HUES6 (cell line): Measurements from ENCODE around the gene CNTN4.

Experiments
- H3K27ac ChIP-seq: 2 replicates; pipeline ENCODE4 v1.7.0; 2013; ENCODE audit warnings: low read depth, mild to moderate bottlenecking, low read length, inconsistent platforms
- H3K27me3 ChIP-seq: 2 replicates; pipeline ENCODE4 v1.6.1; 2013; ENCODE audit warnings: low read length; ENCODE audit not compliant: control insufficient read depth, insufficient read depth
- H3K36me3 ChIP-seq: 2 replicates; pipeline ENCODE4 v1.6.1; 2013; ENCODE audit warnings: low read length; ENCODE audit not compliant: control insufficient read depth, insufficient read depth
- H3K4me1 ChIP-seq: 2 replicates; pipeline ENCODE4 v1.6.1; 2013; ENCODE audit warnings: low read length; ENCODE audit not compliant: control insufficient read depth, insufficient read depth
- H3K4me3 ChIP-seq: 2 replicates; pipeline ENCODE4 v1.5.1; 2013; ENCODE audit warnings: low read depth, low read length
- H3K9ac ChIP-seq: one replicate; pipeline ENCODE4 v1.6.1; 2013; ENCODE audit warnings: mild to moderate bottlenecking, low read length
- H3K9me3 ChIP-seq: 2 replicates; pipeline ENCODE4 v1.6.1; 2013; ENCODE audit warnings: low read depth, low read length; ENCODE audit not compliant: control insufficient read depth, insufficient read depth

The CNTN4 gene

DNA sequence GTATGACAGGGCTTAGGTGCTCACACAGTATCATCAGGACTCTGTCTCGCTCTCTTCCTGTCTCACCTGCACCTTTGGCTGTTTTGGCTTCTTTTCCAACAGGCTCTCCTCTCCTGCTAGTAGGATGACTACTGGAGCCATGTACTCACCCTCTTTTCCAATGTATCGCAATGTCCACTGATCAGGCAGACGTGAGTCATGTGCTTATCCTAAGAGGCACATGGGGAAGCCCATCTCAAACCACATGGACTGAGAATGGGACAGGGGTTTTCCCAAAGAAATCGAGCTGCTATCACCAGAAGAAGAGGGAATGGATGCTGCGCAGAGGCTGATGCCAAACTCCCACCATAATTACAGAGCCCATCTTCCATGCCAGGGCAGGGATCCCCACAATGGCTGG is 830.9 kb downstream of the CNTN4 start:
- Histone ChIP-seq H3K27me3 (no peaks in the 10 kb centered on the region), H3K36me3 (no peaks in the 10 kb centered on the region), H3K4me3 (no peak overlapping the region), H3K4me1 (no peaks in the 10 kb centered on the region), H3K9me3 (no peaks in the 10 kb centered on the region), H3K9ac (no peak overlapping the region), H3K27ac (no peak overlapping the region)

DNA sequence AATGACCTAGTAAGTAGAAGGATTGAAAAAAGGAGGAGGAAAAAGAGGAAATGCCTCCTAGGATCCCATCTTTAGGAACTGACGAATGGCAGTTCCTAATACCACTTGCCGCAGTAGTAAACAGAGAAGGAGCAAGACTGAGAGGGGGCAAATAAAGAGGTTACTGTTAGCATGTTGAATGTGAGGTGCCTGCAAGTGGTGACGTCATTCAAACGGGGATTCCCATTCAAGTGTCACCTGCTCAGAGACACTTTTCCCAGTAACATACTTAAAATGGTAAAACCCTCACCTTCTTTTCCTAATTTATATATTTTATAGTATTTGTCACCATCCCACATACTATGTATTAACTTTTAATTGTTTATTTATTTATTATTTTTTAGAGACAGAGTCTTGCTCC is 832.6 kb downstream of the CNTN4 start:
- Histone ChIP-seq H3K9me3 (no peaks in the 10 kb centered on the region), H3K27ac (no peak overlapping the region), H3K4me3 (no peak overlapping the region), H3K36me3 (no peaks in the 10 kb centered on the region), H3K9ac (no peak overlapping the region), H3K4me1 (no peaks in the 10 kb centered on the region), H3K27me3 (no peaks in the 10 kb centered on the region)

DNA sequence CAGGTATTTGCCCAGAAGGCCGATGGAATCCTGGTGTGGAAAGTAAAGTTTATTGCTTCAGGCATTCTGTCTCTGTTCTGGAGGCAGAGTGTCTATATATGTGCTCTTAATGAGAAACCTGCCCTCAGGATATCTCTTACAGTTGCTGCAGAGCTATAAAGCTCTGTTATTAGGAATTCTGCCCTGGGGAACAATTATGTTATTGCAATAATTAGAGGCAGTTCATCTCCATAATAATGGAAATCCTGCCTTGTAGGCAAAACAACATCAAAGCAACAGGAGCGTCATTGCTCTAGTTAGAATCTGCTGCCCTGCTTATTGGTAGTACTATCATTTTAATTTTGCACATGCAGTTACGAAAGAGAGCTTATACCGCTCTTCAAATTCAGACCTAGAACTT is 835.9 kb downstream of the CNTN4 start:
- Histone ChIP-seq H3K9me3 (no peaks in the 10 kb centered on the region), H3K27me3 (no peaks in the 10 kb centered on the region), H3K27ac (no peak overlapping the region), H3K4me1 (no peaks in the 10 kb centered on the region), H3K36me3 (no peaks in the 10 kb centered on the region), H3K9ac (no peak overlapping the region), H3K4me3 (no peak overlapping the region)

DNA sequence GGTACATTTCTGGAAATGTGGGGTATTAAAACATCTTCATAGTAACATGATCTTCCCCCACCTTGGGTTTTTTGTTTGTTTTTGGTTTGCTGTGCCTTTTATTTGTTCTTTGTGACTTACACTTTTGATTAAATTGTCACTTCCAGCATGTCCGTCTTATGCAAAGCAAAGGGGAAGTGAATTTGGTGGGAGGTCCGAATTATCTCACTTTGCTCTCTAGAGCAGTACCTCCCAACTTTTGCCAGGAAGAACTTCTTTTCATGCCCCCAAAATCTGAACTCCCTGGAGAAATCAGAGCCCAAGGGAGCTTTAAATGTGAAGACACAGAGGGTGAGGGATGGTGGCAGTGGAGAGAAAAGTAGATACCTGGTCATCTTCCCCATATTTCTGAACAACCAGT is 838.4 kb downstream of the CNTN4 start:
- Histone ChIP-seq H3K27me3 (peaks cover 2% of the 10 kb centered on the region; the same call in 1 of the 2 replicates), H3K9ac (no peak overlapping the region), H3K9me3 (no peaks in the 10 kb centered on the region), H3K4me3 (no peak overlapping the region), H3K36me3 (no peaks in the 10 kb centered on the region), H3K4me1 (no peaks in the 10 kb centered on the region), H3K27ac (no peak overlapping the region)

DNA sequence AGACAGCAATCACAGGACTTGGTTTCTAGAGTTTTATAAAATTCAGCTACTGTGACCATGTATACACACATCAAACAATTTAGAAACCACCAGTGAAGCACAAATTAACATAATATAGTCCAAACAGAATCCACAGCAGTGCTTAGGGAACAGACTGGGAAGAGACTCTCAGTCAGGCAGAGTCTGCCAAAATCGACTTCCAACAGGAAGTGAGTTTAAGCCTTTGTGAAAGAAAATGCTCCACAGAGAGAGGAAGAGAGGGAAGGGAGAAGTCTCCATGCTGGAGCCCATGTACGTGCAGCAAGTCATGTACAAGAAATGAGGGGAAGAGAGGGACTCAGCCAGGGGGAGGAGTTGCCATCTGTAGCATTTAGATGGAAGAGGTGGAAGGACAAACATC is 838.9 kb downstream of the CNTN4 start:
- Histone ChIP-seq H3K27me3 (peaks cover 2% of the 10 kb centered on the region; the same call in 1 of the 2 replicates), H3K9me3 (no peaks in the 10 kb centered on the region), H3K4me3 (no peak overlapping the region), H3K27ac (no peak overlapping the region), H3K9ac (no peak overlapping the region), H3K4me1 (no peaks in the 10 kb centered on the region), H3K36me3 (no peaks in the 10 kb centered on the region)

DNA sequence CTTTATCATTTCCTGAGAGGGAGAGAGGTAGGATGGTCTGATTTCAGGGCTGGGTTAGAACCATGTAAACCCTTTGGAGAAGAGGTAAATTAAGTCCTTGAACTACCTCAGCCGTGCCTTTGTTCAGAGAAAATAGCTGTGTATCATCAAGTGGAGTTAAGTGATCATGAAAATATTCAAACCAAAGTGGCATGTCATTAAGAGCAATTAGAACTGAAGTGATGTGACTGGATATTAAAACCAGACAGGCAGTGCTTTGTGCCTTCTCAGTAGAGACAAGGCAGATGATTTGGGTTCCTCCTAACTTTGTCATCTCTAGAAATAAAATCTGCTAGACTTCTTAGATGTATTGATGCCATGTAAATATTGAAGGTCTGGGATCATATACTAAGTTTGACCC is 840.0 kb downstream of the CNTN4 start:
- Histone ChIP-seq H3K27ac (no peak overlapping the region), H3K27me3 (peaks cover 2% of the 10 kb centered on the region; the same call in 1 of the 2 replicates), H3K36me3 (no peaks in the 10 kb centered on the region), H3K4me3 (no peak overlapping the region), H3K4me1 (no peaks in the 10 kb centered on the region), H3K9me3 (no peaks in the 10 kb centered on the region), H3K9ac (no peak overlapping the region)

DNA sequence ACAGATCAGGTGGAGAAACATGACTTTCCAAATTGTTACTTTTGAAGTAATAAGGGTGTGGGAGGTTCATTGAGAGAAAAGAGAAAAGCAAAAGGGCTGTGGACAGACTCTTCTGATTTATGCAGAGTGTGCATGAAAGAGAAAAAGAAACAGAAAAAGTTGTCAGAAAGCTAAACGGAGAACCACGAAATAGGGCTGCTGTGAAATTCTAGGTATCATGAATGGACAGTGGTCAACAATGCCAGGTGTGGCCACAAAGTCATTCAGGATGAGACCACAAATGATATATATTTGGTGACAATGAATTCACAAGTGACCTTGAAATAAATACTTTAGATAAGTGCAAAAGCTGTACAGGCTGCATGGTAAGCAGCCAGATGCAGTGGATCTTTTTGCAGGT is 841.4 kb downstream of the CNTN4 start:
- Histone ChIP-seq H3K4me1 (no peaks in the 10 kb centered on the region), H3K9me3 (no peaks in the 10 kb centered on the region), H3K4me3 (no peak overlapping the region), H3K27me3 (peaks cover 2% of the 10 kb centered on the region; the same call in 1 of the 2 replicates), H3K9ac (no peak overlapping the region), H3K36me3 (no peaks in the 10 kb centered on the region), H3K27ac (no peak overlapping the region)

DNA sequence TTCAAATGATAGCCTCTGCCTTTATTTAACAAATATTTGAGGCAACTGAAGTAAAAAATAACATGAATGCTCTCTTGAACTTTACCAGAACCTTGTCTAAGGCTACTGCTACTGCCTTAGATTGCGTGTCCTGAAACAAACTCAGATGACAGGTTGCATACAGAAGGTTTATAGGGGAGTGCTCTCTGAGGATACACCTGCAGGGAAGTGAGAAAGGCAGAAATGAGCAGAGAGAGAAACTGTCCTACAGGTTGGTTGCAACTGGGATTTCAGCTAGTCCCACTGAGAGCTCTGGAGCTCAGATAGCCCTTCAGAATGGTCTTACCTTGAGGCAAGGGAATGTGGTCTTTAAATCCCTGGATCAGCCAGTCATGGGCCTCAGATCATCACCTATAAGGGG is 846.0 kb downstream of the CNTN4 start:
- H3K4me1 ChIP-seq: no peaks in the 10 kb centered on the region
- no peak overlapping the region for H3K9ac ChIP-seq
- no peaks in the 10 kb centered on the region for H3K36me3 ChIP-seq
- H3K27me3 ChIP-seq: peaks cover 2% of the 10 kb centered on the region; the same call in 1 of the 2 replicates
- no peak overlapping the region for H3K27ac ChIP-seq
- H3K4me3 ChIP-seq: no peak overlapping the region
- H3K9me3 ChIP-seq: no peaks in the 10 kb centered on the region

DNA sequence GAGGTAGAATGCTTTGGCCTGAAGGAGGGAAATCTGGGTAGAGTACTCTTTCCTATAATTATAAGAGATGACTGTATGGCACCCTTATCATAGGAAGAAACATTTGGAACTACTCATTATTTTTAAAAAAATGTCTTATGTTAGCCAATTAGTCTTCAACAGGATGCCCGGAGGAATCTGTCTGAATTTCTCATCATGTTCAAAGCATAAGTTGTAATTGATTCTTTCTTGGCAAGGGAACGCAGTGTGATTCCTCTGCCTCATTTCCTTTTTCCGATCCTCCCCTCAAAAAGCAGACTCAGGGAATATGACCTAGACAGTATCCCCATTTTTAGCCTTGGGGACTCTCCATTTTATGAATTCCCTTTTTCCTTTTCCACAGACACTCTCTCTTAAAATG is 846.5 kb downstream of the CNTN4 start:
- Histone ChIP-seq H3K9ac (no peak overlapping the region), H3K4me3 (no peak overlapping the region), H3K4me1 (no peaks in the 10 kb centered on the region), H3K27ac (no peak overlapping the region), H3K27me3 (peaks cover 2% of the 10 kb centered on the region; the same call in 1 of the 2 replicates), H3K9me3 (no peaks in the 10 kb centered on the region), H3K36me3 (no peaks in the 10 kb centered on the region)

DNA sequence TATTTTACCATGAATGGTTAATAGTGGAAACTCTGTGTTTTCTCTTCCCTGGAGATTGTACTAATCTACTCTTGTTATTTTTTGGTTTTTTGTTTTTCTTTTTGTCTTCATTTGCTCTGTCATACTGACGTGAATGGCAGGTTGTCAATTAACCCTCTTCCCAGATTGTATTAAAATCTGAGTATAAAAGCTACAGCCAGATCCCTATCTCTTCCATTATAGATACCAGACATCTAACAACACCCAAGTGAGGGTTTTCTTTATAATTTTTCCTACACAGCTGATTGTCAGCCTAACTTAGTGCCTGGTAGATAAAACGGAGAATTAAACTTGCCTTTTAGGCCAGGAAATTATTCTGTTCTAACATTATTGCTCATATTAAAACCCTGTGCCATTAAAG is 848.9 kb downstream of the CNTN4 start:
- H3K27ac ChIP-seq: no peak overlapping the region

DNA sequence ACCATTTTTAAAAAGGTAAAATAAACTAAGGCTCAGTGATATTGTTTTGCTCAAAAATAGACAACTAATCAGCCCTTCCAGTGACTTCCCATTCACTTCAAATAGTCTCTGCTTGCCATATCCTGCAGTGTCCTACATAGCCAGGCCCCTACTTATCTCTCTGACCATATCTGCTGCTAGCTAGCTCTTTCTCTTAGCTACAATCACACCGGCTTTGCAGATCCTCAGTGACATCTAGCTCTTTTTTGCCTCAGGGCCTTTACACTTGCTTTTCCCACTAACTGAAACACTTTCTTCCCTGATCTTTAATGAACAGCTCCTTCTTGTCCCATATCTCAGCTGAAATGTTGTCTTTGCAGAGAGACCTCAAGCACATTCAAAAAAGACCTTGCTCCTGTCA is 850.2 kb downstream of the CNTN4 start:
- Histone ChIP-seq H3K9me3 (no peaks in the 10 kb centered on the region), H3K27ac (no peak overlapping the region), H3K27me3 (no peaks in the 10 kb centered on the region), H3K9ac (no peak overlapping the region), H3K4me1 (no peaks in the 10 kb centered on the region), H3K36me3 (no peaks in the 10 kb centered on the region), H3K4me3 (no peak overlapping the region)

More for the DNA sequence above, 848.9 kb downstream of the CNTN4 start:
- no peaks in the 10 kb centered on the region for H3K36me3 ChIP-seq
- no peak overlapping the region for H3K4me3 ChIP-seq
- H3K4me1 ChIP-seq: no peaks in the 10 kb centered on the region
- H3K9ac ChIP-seq: no peak overlapping the region
- H3K27me3 ChIP-seq: no peaks in the 10 kb centered on the region
- no peaks in the 10 kb centered on the region for H3K9me3 ChIP-seq

DNA sequence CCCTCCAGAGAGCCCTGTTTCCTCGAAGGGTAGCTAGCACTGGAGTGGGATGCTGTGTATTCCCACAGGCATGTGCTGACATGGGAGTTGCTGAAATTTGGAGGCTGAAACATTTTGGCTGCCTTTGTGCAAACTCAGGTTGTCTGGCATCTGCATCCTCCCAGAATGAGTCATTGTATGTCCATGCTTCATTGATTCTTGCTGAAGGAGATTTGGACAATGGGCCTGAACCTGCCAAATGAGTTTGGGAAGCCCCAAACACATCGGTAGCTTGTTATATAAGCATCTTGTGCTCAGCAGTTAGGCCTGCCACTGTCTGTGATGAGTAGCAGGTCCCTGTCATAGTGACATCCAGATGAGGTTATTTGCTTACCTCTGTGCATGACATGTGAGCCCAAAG is 851.5 kb downstream of the CNTN4 start:
- no peaks in the 10 kb centered on the region for H3K36me3 ChIP-seq
- H3K9ac ChIP-seq: no peak overlapping the region
- H3K9me3 ChIP-seq: no peaks in the 10 kb centered on the region
- H3K27ac ChIP-seq: no peak overlapping the region
- H3K4me3 ChIP-seq: no peak overlapping the region
- H3K27me3 ChIP-seq: no peaks in the 10 kb centered on the region
- no peaks in the 10 kb centered on the region for H3K4me1 ChIP-seq
